Hindlimb muscle (tissue), 1 donor: ENCODE results near the gene DISC1. TPM values are rescaled to one million over a fixed set of nuclear protein-coding genes. Genes with fewer than 3 reads are reported as not detected.
A peak's percentile ranks its signal among the peaks of the same experiment; 100 is the strongest.
"Not testable (repeated sequence)": the region's sequence is repeated elsewhere in the genome, so short reads cannot be mapped to it uniquely, and the experiment has no call there.

Experiments
- DNase-seq: peaks from one replicate; pipeline ENCODE4 v3.0.0-alpha.2; 2013
- polyA plus RNA-seq: library from polyadenylated mRNA; unstranded; fragments of 120-200 nt; gene quantifications from one replicate; pipeline ENCODE4 v1.2.1, GENCODE V29; 2013; ENCODE audit not compliant: insufficient read length

Gene DISC1
- polyA plus RNA-seq, 1 donor, result 7.3 TPM

DNA sequence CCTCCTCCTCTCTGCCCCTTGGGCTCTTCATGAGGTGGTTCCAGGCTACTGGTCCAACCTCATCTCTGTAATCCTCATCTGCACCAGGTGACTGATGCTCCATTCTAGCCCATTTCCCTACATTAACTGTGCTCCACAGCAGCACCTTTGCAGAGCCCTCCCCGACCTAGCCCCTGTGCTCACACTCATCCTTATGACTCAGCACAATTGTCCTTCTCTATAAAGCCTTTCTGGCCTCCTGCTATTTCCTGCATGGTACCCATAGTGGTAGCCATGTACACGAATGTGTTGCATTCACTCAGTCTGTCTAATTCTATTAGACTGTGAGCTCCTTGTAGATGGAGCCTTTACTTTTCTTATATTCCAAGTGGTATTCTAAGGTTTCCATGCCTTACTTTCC lies 339.0 kb downstream of the DISC1 start:
- DNase-seq, result no peak

- no peak for DNase-seq
These were observed 340.4 kb downstream of the DISC1 start for GRCh38 chr1:231966983-231967382.

DNA sequence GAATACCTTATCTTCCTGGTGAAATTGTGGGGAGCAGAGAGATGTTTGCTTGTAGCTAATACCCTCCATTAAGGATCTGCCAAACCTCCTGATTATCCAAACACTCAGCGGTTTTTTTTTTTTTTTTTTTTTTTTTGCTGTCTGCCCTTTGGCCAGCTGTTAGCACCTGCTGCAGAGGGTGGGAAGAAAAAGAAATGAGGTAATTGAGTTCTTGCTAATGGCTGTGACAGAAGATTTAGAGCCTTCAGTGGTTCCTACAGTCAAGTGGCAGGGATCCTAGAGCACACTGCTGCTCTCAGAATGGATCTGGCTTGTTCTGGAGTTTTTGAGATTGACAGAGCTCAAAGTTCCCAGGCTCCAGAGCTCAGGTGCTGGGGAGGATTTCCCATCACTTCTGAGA lies 342.5 kb downstream of the DISC1 start:
- no peak for DNase-seq

DNA sequence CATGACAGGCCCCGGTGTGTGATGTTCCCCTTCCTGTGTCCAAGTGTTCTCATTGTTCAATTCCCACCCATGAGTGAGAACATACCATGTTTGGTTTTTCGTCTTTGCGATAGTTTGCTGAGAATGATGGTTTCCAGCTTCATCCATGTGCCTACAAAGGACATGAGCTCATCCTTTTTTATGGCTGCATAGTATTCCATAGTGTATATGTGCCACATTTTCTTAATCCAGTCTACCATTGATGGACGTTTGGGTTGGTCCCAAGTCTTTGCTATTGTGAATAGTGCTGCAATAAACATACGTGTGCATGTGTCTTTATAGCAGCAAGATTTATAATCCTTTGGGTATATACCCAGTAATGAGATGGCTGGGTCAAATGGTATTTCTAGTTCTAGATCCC lies 343.2 kb downstream of the DISC1 start:
- DNase-seq, result not testable (repeated sequence)

DNA sequence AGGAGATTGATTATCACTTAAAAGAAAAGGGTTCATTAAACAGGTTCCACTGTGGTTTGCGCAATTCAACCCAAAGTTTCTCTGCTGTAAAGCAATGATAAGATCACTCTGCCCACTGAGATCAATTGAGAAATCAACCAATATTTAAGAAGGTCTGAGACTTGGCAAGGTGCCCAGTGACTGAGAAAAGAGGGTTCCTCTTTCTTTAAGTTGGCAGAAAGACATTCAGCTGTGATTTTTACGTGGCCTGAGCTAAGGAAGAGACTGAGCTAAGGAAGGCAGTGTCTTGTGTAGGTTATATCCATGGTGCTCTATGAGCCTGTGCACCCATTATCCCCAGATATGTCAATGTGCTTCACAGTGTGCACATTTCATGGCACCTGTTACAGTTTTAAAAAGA lies 344.1 kb downstream of the DISC1 start:
- no peak for DNase-seq

DNA sequence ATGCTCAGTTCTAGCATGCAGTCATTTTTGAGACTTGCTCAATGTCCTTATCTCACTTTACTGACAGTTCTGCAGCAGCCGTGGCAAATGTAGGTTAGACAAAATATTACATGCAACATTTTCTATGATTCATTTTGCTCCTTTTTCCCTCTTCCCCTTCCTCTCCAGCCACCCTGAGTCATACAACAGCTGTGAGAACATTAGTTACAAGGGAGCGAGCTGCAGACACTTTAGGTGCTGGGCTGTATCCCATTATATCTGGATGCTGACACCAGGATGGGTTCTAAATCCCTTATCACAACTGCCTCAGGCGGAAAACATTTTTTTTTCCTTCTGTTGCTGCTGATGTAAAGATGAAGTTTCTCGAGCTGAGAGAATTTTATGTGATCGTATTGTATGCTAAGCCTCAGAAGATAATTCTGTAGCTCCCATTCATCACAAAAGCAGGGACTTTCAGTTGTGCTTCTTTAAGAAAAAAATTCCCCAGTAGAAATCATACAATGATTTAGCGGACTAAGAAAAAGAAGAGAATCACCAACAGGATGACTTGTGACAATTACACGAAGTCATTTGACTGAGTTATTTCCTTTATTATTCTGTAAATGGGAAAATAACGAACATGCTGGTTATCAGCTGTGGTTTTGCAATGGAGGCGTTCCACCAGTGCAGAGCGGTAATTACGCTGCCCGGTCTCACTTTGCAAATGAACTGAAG lies 345.0 kb downstream of the DISC1 start:
- no peak for DNase-seq

- DNase-seq, result no peak
These were observed 345.5 kb downstream of the DISC1 start for GRCh38 chr1:231972111-231972445.

GRCh38 chr1:231973830-231974229 lies 347.2 kb downstream of the DISC1 start:
- DNase-seq, result no peak

- no peak for DNase-seq
These were observed 349.6 kb downstream of the DISC1 start for GRCh38 chr1:231976231-231976630.

DNA sequence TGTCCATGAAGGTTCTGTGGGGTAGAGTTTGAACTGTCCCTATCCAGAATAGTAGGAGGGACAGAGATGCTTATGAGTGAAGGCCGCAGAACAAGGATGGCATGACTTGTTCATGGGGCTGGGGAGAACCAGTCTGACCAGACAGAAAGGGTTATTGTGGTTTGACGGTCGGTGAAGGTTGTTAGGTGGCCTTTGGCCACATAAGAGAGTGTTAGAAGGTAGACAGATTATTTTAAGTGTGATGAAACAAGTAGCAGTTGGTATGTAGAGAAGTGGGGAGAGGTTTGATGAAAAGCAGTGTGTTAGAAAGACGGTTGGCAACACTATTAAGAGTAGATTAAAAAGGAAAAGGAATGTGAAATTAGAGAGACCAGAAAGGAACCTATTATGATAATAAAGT lies 355.1 kb downstream of the DISC1 start:
- no peak for DNase-seq

- DNase-seq, result no peak
These were observed 356.4 kb downstream of the DISC1 start for GRCh38 chr1:231982871-231983587.

- no peak for DNase-seq
These were observed 357.1 kb downstream of the DISC1 start for GRCh38 chr1:231983588-231984193.

GRCh38 chr1:231985296-231986023 lies 358.9 kb downstream of the DISC1 start:
- DNase-seq, result no peak

GRCh38 chr1:231986631-231987336 lies 360.2 kb downstream of the DISC1 start:
- DNase-seq, result no peak

DNA sequence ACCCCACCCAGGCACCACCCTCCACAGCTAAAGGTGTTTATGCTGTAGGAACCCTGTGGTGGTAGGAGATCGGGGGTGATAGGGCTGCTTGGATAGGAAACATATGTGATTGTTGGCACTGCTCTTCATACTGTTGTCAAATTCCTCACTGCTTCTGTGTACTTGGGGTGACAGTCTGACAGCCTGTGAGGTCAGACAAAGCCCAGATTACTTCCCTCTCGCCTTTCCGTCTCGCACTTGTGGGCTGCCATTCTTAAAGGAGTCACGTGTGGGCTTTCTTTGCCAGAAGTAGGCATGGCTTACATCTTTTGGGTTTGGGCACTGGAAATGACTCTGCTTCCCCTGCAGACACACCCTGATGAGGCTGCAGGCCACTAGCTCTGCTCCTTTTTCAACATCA lies 363.8 kb downstream of the DISC1 start:
- no peak for DNase-seq

- DNase-seq, result no peak
These were observed 364.6 kb downstream of the DISC1 start for GRCh38 chr1:231991231-231991630.

GRCh38 chr1:231993968-231994455 lies 367.4 kb downstream of the DISC1 start:
- no peak for DNase-seq

DNA sequence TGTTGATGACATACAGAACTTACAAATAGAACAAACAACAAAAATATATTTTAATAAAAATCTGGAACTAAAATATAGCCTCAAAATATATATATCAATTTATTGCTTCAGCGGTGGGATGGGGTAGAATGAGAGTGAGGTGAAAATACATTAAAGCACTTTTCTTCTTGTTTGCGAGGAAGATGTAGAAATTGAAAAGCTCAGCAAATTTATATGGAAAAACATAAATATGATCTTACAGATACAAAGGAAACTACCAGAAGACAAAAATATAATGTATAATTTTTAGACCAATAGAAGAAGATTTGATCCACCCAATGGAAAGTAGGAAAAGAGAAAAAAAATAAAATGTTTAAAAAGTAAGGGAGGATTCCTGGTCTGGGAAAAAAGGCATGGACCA lies 372.2 kb downstream of the DISC1 start:
- no peak for DNase-seq

GRCh38 chr1:232005300-232005699 lies 378.7 kb downstream of the DISC1 start:
- DNase-seq, result no peak

DNA sequence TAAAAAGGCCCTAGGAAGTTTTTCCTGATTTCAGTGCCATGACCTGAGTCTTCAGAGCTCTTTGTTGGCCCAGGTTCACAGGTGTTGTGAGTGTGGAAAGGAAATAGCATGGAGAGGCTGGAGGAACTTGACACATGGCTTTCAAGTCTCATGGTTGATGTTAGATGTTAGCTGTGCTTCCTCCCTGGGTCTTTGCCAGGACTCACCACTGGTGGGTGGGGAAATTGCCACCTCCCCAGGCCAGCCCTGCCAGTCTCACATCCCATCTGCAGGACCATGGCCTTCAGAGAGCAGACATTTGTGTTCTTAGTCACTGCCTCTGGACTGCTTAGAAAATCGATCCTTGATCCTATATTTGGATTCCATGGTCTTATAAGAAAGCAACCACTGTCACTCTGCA lies 383.2 kb downstream of the DISC1 start:
- DNase-seq, result no peak

DNA sequence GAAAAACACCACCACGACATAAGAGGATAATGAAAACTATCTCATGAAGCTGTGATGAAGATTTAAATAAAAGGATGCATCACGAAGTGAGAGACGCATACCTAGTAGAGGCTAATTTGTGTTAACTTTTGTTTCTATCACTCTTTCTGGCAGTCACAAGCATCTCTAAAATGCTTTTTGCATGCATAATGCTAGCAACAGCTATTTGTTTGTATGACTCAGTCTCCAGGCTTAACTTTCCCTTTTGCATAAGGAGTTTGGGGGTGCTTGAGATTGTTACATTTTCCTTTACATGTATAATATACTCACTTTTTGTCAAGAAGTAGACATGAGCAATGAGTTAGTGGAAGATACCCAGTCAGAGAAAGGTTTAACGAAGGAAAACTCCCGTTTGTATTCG lies 385.4 kb downstream of the DISC1 start:
- no peak for DNase-seq

DNA sequence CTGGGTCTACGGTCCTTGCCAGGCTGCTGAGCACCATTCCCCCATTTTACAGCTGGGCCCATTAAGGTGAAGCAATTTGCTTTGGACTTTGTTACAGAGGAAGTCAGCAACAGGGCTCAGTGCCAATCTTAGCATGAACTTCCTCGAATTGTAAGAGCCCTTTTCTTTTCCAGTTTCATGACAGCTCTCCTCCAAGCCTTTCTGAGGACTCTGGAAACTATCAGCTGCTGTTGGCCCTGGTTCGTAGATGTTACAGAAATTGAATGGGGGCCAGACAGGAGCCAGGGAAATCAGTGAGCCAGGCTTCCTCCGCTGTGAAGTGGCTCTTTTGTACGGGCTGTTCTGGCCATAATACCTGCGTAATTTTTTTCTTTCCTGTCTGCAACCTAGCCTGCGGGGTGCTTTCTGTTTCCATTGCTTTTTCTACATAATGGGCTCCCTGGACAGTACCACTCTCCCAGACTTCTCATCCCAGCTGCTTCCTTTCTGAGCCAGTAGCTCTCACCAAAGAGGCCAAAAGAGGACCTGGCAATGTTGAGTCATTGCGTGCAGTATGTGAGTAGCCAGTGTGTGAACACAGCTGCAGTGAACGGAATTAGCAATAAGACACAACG lies 386.3 kb downstream of the DISC1 start:
- peak; percentile 69 for DNase-seq
